GM18520 (cell line): ENCODE results near the gene SGCD.

Experiments
- ATAC-seq: cut with Tn5 transposase; IDR thresholded peaks from one replicate; pipeline ENCODE4 v1.9.1; 2021; ENCODE audit not compliant: unreplicated experiment

The SGCD gene

DNA sequence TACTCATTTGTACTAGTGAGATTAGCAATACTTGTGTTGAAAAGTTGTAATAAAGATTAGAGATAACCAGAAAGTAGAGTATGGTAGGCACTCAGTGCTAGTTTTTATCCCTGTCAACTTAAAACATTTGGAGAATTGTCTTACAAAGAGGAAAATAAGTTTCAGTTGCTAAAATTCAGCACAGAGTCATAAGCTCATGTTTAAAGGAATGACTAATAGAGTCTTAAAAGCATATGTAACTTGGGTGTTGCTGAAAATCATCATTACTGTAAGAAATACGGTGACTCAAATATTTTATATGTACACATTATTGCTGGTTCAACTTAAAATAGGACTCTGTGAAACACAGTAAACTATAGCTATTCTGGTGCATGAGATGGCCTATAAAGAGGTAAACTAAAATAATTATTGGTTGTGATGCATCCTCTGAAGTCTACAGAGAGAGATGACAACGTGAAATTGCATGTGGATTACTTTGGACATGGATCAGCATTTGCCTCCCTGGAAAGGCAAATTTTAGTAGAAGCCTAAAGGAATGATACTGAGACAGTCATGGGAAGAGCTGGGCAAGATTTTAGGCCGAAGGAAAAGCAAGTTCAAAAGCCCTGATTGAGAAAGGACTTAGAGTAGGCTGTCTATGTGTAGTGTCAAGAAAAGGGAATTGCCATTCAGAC lies 34.6 kb downstream of the SGCD start:
- no peak for ATAC-seq

DNA sequence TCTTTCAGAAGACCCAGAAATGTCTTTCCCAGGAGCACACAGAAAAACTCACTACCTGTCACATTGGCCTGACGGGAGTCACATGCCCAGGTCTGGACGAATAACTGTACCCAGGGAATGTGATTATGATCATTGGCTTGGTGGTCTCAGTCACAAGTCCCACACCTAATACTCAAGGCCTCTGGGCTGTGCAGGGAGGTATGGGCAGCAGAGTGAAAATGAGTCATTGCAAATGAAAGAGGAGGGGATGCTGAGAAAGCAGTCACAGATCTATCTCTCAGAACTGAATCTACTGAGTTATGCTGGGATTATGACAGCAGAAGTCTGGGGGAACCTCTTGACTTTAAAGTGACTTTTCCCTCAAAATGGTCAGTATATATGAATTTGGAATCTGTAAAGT lies 36.9 kb downstream of the SGCD start:
- ATAC-seq: no peak

DNA sequence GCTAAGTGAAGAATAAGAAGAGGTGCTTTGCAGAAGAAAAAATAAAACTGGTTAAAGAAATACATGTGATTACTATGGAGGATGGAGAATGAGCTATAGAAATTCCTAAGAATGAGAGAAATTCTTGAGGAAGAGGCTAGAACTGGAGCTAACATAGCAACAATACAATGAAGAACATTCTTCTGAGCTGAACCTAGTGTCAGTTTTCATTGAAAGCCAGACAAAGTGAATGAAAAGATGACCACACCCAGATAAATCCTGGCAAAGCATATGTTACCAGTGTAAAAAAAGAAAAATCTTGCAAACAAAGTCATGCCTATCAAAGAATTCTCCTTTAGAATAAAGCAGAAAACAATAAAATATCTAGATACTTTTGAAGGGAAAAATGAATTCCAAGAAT lies 39.6 kb downstream of the SGCD start:
- no peak for ATAC-seq

DNA sequence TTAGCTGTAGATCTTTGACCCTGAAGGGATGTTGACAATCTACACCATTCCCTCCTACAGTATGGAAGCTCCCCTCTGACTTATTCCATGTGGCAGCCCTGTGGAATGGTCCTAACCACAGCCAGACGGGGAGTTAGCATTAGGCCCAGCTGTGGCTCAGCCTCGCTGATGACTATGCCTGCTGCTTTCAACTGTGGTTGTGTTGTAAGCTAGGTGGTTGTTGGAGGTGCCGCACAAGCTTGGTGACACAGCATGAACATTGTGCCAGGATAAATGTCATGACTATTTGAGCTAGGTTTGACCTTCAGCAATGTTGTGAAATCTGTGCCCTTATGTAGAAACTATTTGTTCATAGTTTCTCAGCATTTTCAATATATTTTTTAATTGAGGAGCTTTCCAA lies 40.6 kb downstream of the SGCD start:
- ATAC-seq: no peak

DNA sequence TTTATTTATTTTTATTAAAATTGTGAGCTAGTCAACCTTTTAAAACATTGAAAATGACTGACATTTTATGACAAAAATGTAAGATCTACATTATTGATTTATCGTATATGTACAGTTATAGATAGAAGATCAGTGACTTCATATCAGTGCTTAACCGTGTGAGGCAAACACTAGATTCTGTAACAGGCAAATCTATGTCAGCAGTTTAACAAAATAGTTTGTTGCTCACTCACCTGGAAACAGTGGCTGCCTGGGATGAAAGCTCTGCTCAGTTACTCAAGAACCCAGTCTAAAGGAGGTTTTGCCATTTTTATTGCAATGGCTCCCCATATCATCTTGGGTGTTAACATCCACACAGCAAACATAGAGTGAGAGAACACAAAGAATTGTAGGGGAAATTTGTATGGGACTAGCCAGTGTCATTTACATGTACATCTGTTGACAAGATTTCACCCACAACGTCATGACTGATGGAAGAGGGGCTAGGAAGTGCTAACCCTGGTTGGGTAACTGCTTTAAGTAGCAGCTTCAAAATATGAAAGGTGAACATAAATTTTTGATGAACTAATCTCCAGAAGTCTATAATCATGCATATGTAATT lies 49.0 kb downstream of the SGCD start:
- peak; percentile 39 for ATAC-seq

DNA sequence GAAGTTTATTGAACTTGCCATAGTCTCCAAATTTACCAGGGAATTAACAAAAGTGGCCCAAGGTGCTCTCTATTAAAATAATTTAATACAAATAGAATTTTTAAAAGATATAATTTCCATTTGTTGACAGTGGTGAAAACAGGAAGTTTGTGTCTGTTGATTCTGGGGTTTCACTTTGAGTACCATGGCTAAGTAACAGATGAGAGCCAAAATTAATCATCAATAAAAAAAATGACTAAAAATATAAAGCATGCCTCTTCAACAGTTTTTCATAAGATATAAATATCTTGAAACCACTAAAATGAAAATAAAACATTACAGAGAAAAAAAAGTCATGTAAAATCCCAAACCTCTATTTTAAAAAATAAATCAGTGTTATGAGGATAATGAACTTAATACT lies 49.8 kb downstream of the SGCD start:
- peak; percentile 36 for ATAC-seq

DNA sequence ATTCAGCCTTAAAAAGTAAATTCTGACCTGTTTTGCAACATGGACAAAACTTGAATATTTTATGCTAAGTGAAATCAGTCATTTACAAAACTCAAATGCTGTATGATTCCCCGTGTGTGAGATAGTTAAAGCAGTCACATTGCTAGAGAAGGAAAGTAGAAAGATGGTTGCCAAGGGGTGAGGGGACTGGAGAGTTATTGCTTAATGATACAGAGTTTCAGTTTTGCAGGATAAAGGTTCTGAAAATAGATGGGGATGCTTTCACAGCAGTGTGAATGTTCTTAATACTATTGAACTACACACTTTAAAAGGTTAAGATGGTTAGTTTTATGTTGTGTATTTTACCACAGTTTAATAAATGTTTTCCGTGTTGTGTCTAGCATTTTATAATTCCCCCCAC lies 51.2 kb downstream of the SGCD start:
- no peak for ATAC-seq

DNA sequence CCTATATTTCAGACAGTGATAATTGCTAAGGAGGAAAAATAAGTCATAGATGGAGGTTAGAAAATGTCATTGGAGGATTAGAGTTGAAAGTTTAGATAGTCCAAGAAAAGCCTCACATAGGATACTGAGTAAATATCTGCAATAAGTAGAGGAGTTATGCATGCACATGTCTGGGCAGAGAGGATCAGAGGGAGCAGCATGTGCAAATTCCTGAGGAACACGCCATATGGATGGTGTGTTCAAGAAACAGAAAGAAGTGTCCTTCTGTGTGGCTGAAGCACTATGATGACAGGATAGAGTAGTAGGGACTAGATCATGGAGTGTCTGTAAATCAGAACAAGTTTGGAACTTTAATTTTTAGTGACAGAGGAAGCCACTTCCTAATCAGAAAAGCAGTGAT lies 52.2 kb downstream of the SGCD start:
- no peak for ATAC-seq

DNA sequence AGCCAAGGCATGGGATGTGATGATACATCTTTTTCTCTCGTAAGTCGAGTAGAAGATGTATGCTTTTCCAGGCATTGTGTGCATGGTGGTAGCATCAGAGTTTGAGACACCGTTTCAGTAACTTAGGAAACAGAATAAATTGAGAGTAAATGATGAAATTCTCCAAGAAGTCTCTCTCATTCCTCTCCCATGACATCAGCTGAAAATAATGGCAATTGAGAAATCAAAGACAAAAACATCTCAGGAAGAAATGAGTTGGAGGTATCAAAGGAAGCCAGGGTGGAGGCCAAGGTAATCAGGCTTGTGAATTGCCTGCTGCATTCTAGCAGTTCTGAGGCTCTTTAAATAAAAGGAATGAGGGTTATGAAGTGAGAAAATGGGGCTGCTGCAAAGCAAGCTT lies 53.9 kb downstream of the SGCD start:
- no peak for ATAC-seq

DNA sequence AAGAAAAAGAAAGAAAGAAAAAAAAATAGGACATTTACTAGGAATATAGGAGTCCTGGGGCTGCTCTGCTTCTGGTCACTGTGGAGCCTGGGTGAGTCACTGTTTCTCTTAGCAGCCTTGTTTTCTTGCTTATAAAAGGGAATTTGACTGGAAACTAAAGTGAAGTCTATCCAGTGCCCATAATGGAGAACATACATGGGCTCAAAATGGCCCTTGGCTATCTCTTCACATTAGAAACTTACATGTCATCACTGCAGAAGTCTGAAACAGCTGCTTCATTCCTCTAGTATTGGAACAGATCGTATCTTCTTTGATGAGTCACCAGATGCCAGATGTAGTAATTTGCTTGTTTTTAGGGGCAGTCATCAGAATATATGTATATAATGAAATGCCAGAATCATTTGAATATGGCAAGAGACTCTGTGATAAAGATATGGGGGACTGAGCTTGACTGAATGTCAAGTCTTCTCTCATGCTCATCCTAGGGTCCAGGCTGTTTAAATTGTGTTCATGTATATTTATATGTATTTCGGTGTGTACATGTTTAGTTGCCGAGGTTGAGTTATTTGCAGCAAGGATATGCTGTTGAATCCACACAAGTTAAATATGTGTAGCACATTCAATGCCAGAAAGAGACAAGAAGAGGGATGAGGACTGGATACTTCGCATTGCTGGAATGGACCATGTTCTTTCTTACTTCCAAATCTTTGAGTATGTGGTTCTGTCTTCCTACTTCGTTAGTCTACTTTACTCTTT lies 56.7 kb downstream of the SGCD start:
- no peak for ATAC-seq

DNA sequence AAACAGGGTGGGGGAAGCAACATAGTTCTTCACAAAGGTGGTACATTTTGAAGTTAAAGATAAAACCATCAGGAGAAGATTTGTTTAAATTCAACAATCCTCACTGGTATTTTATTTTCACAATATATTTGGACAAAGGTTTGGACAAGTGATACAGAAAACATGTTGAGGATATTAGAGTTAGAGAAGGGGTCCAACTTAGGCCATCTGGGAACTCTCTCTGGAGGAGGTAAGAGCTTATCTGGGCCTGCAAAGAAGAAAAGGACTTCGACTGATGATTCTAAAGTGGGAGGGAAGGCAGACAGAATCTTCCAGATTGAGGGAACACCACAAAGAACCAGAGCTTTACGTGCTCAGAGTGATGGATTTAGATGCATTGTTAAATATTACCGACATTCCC lies 58.5 kb downstream of the SGCD start:
- no peak for ATAC-seq

DNA sequence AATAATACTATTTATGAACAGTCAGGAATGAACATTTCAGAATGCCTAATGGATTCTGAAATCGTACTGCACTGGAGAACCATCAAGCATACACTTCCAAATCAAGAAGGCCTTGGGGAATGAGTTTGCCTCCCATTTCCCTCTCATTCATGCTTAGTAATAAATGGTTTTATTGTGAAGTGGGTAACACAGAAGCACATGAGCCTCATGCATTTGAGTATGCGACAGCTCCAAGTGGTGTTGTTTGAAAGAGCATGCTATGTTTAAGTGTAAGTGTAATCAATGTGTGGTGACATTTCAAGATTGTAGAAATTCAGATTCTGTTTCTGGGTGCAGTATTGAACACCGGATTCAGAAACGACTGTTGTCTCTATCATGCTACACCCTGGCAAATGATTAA lies 60.0 kb downstream of the SGCD start:
- ATAC-seq: no peak

DNA sequence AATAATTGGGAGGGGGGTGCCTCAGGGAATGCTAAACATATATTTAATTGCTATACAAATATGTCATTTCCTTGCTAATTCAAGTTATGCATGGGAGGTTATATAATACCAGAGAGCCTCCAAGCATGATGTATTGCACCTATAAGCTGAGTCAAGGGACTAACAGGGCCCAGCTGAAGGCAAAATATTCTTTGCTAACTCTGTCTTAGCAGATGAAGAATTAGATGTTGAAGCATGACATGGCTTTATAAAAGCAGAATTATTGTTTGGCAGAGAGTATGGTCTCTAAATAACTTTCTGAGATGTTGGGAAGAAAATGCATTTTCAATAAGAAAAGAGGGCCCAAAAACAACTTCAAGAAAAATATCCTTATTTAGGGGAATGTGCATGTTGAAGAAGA lies 60.4 kb downstream of the SGCD start:
- no peak for ATAC-seq

DNA sequence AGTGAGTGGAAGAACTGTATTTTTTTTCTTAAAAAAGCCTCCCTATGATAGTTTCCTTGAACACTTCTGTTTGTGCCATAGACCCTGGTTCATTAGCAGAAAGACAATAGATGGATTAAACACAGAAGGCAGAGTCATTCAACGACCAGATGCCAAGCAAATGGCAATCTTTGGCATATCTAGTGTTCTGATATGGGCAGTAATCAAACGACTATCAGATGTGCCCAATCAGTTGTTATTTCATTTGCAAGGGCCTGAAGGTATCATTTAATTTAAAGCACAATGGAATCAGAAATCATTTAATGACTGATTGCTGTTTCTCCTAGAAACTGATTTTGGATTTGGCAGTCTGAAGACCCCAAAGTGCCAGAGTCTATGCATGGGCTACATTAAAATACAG lies 61.3 kb downstream of the SGCD start:
- ATAC-seq: no peak

DNA sequence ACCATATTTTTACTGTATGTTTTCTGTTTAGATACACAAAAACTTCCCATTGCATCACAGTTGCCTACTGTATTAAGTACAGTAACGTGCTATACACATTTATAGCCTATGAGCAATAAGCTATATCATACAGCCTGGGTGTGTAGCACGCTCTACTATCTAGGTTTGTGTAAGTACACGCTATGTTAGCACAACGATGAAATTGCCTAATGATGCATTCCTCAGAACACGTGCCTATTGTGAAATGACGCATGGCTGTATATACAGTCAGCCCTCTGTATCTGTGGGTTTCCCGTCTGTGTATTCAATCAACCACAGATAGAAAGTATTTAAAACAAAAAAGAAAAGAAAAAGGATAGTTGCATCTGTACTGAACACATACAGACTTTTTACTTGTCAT lies 64.2 kb downstream of the SGCD start:
- no peak for ATAC-seq

DNA sequence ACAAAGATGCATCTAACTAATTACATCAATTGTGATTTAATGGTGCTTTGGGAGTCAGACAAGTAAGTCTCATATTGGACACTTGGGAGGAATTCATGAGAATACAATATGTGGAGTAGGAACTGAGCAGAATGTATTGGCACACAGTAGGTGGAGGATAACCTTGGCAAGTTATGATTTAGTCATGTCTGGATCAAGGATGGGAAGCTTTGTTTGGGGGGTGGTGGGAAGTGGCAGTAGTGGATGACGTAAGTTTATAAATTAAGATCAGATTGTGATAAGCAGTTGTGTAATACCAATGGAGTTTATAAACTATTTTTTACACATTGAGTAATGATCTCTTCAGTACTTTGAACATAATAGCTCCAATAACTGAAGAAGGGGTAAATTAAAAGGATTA lies 67.0 kb downstream of the SGCD start:
- no peak for ATAC-seq

DNA sequence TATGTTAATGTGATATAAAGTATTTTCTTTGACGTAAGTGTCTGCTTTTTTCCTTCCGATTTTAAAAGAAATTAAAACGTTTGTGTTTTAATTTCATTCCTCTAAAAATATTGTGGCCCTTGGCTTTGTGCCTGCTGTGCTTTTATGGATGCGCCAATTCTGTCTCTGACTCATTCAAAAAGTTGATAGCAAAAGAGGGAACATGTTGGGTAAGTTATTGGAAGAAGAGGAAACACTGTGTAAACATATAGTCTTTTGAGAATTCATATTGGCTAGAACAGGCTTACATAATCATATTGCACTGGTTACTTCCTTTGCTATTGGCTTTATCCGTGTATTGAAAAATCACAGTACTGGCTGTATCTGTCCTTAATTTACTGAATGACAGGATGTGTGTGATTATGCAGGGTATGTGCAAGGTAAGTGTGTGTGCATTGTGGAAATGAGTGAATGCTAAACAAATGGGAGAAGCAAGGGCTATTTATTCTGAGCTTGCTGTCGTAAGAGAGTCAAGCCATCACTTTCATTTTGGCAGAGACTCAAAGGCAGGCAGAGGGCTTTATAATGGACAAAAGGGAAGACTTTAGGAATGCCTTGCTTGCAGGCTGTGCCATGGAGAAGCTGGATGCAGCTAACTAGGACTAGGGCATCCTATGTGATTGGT lies 67.8 kb downstream of the SGCD start:
- ATAC-seq: no peak

DNA sequence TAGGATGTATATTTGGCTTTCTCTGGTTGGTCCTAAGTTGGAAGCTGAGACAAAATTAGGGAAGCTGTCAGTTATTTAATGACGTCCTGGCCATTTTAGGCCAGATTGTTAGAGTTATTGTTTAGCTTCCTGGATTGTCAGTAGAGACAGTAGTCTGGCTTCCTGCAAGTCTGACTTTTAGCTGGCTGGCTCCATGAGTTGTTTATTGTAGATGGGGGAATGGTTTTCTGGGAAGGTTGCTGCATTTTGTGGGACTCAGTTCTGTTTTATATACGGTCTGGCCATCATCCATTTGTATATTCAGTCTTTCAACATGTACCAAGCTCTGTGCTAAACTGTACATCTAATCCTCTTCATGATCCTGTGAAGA lies 68.3 kb downstream of the SGCD start:
- no peak for ATAC-seq

DNA sequence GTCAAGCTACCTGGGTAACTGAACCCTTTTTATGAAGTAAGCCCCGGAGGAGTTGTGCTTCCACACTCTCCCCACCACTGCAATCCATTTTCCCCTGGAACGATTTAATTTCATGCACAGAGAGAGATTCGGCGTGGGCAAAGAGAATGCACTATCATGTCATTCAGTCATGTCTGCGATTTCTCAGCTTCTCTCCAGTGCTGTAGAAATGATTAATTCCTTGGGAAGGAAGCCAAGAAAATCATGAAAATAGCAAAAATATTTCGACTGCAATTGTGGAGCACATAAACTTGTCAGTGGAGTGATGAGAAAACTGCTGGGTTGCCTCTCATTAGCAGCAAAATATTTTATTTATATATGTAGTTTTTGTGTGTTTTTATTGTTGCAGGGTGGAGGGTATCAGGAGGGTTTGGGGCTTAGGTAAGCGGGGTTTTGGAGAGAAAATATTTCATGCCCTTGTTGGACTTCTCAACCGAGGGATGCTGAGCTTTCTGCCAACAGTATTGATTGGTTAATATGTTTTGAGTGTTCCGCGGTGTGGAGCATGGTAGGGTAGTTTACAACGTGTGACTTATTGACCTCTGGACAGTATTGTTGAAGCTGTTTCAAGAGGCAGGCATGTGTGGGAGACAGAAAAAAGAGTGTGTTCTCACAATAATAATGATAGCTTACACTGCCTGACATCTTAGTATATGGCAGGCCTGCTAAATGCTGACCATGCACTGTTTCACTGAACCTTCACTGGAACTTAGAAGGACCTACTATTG lies 69.3 kb downstream of the SGCD start:
- no peak for ATAC-seq

DNA sequence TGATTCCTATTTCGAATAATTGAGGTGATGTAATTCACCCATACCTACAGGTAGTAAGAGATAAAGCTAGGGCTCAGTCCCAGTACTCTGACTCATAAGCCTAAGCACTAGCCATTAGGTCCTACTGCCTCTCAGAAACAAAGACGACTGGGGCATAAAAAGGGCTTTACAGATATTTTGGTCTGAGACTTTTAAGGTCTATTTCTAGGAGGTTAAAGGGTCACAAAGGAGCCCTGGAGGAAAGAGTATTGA lies 69.8 kb downstream of the SGCD start:
- no peak for ATAC-seq

DNA sequence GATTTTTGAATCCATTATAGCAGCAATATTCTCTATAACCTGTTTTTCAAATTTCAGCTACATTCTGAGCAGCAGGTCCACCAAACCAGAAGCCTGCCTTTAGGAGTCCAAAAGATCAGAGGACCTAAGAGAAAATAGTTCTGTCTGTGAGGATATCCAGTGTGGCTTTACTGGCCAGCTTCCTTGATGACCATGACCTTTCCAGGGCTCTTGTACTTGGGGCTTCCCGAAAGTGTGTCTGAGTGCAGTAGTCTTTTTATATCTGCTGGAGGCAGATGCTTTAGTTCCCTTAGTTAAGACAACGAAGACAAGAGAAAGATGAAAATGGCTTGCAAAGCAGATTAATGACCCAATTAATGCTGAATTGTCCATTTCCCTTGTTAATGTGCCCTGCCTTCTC lies 72.4 kb downstream of the SGCD start:
- ATAC-seq: no peak
